RPMI7951 (cell line): ENCODE data around the gene INSIG2. TPM values are rescaled to one million over a fixed set of nuclear protein-coding genes. Genes with fewer than 3 reads are reported as not detected.

Source experiments
- DNase-seq: peaks from one replicate; pipeline ENCODE4 v3.0.0-alpha.2; 2012; ENCODE audit warnings: low read depth
- total RNA-seq: library from RNA; depleted of rRNA; stranded (reverse); fragments of >200 nt; shearing (Covaris generic); gene quantifications from 2 replicates; pipeline ENCODE4 v1.2.3, GENCODE V29; 2014; rRNA removed

The INSIG2 gene
- total RNA-seq, 1 experiment from 2014 or later, result 10.8 TPM

- no peak for DNase-seq
These were observed 39.0 kb downstream of the INSIG2 start for GRCh38 chr2:118127250-118127649.

- DNase-seq, result no peak
These were observed 40.6 kb downstream of the INSIG2 start for GRCh38 chr2:118128826-118129225.

- peak; percentile 47 for DNase-seq
These were observed 42.1 kb downstream of the INSIG2 start for GRCh38 chr2:118130385-118130784.

GRCh38 chr2:118131771-118132170 lies 43.5 kb downstream of the INSIG2 start:
- DNase-seq, result peak; percentile 31

- DNase-seq, result no peak
These were observed 45.6 kb downstream of the INSIG2 start for GRCh38 chr2:118133916-118134315.

GRCh38 chr2:118134650-118135049 lies 46.4 kb downstream of the INSIG2 start:
- DNase-seq, result no peak

- no peak for DNase-seq
These were observed 56.9 kb downstream of the INSIG2 start for GRCh38 chr2:118145207-118145606.

GRCh38 chr2:118145806-118146205 lies 57.5 kb downstream of the INSIG2 start:
- no peak for DNase-seq

- peak; percentile 15 for DNase-seq
These were observed 58.3 kb downstream of the INSIG2 start for GRCh38 chr2:118146315-118147283.

- no peak for DNase-seq
These were observed 59.9 kb downstream of the INSIG2 start for GRCh38 chr2:118148133-118148532.

- no peak for DNase-seq
These were observed 60.5 kb downstream of the INSIG2 start for GRCh38 chr2:118148809-118149208.

- no peak for DNase-seq
These were observed 62.0 kb downstream of the INSIG2 start for GRCh38 chr2:118150294-118150693.

- no peak for DNase-seq
These were observed 63.6 kb downstream of the INSIG2 start for GRCh38 chr2:118151831-118152230.

GRCh38 chr2:118153433-118153832 lies 65.2 kb downstream of the INSIG2 start:
- DNase-seq, result no peak

GRCh38 chr2:118154176-118154575 lies 65.9 kb downstream of the INSIG2 start:
- no peak for DNase-seq

Other genes with a start within 250 kb of the INSIG2 start
- 10.5 and 15.3 TPM in 2 replicates for gene CCDC93, start 74.4 kb upstream of the INSIG2 start, total RNA-seq